Measurements from ENCODE around the gene UCKL1.
"Not testable (repeated sequence)": the region's sequence is repeated elsewhere in the genome, so short reads cannot be mapped to it uniquely, and the experiment has no call there.

Gene UCKL1

GRCh38 chr20:63919130-63919529, 37.1 kb downstream of the UCKL1 start:
- H3K27me3 ChIP-seq (ENCODE audit: insufficient read depth, low read length, poor library complexity, severe bottlenecking): no peaks in the 10 kb centered on the region
- no peaks in the 10 kb centered on the region for H3F3A ChIP-seq (ENCODE audit: low read depth)
- TF ChIP-seq CTCF (conservative IDR thresholded peaks at IDR 0.05; ENCODE audit: low read length) (no peak), EZH2phosphoT487 (IDR thresholded peaks at IDR 0.05; ENCODE audit: borderline replicate concordance) (no peak)
- H3K9me3 ChIP-seq (ENCODE audit: insufficient read depth, low read depth, low read length): no peaks in the 10 kb centered on the region
- H3K4me2 ChIP-seq (ENCODE audit: low read depth, low read length, poor library complexity, severe bottlenecking): no peak overlapping the region
- H3K4me1 ChIP-seq (ENCODE audit: insufficient read depth, low read length, poor library complexity, severe bottlenecking): no peaks in the 10 kb centered on the region
- peaks cover 35% of the 10 kb centered on the region for H3K79me2 ChIP-seq (ENCODE audit: insufficient read depth, low read length)
- no peak overlapping the region for H2AFZ ChIP-seq (ENCODE audit: low read length)
- no peak overlapping the region for H3K4me3 ChIP-seq (ENCODE audit: low read length, poor library complexity, severe bottlenecking)
- no peaks in the 10 kb centered on the region for H3K9me2 ChIP-seq (replicated peaks; ENCODE audit: low read depth, low read length)
- H4K20me1 ChIP-seq (ENCODE audit: insufficient read depth, low read length, poor library complexity, severe bottlenecking): no peaks in the 10 kb centered on the region
- H3K9ac ChIP-seq (ENCODE audit: low read depth, low read length, poor library complexity, severe bottlenecking): no peak overlapping the region
- peaks cover 11% of the 10 kb centered on the region; the same call in 1 of the 2 replicates for H3K36me3 ChIP-seq (ENCODE audit: insufficient read depth, low read length)

DNA sequence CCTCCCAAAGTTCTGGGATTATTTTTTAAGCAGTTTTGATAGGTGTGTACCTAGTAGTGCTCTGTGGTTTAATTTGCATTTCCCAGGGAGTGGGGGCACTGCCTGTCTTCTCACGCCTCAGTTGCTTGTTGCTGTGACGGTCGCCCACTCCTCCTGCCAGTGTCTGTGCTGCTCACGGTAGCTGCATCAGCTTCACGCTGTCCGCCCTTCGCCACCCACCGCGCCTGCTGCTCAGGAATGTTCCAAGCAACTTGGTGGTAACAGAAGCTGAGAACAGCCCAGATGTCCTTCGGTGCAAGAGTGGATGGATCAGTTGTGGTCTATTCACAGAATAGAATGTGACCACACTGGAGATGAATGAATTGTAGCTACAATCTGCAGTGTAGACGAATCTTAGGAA, 38.4 kb downstream of the UCKL1 start:
- Histone ChIP-seq H4K20me1 (ENCODE audit: insufficient read depth, low read length, poor library complexity, severe bottlenecking) (no peaks in the 10 kb centered on the region), H3F3A (ENCODE audit: low read depth) (no peaks in the 10 kb centered on the region), H3K36me3 (ENCODE audit: insufficient read depth, low read length) (peaks cover 11% of the 10 kb centered on the region; the same call in 1 of the 2 replicates), H3K79me2 (ENCODE audit: insufficient read depth, low read length) (peaks cover 48% of the 10 kb centered on the region), H3K9me3 (ENCODE audit: insufficient read depth, low read depth, low read length) (no peaks in the 10 kb centered on the region), H3K9me2 (replicated peaks; ENCODE audit: low read depth, low read length) (no peaks in the 10 kb centered on the region), H3K27me3 (ENCODE audit: insufficient read depth, low read length, poor library complexity, severe bottlenecking) (no peaks in the 10 kb centered on the region), H2AFZ (ENCODE audit: low read length) (no peak overlapping the region), H3K4me3 (ENCODE audit: low read length, poor library complexity, severe bottlenecking) (no peak overlapping the region), H3K4me1 (ENCODE audit: insufficient read depth, low read length, poor library complexity, severe bottlenecking) (no peaks in the 10 kb centered on the region), H3K4me2 (ENCODE audit: low read depth, low read length, poor library complexity, severe bottlenecking) (no peak overlapping the region), H3K9ac (ENCODE audit: low read depth, low read length, poor library complexity, severe bottlenecking) (no peak overlapping the region)
- TF ChIP-seq CTCF (conservative IDR thresholded peaks at IDR 0.05; ENCODE audit: low read length) (no peak), EZH2phosphoT487 (IDR thresholded peaks at IDR 0.05; ENCODE audit: borderline replicate concordance) (no peak)

DNA sequence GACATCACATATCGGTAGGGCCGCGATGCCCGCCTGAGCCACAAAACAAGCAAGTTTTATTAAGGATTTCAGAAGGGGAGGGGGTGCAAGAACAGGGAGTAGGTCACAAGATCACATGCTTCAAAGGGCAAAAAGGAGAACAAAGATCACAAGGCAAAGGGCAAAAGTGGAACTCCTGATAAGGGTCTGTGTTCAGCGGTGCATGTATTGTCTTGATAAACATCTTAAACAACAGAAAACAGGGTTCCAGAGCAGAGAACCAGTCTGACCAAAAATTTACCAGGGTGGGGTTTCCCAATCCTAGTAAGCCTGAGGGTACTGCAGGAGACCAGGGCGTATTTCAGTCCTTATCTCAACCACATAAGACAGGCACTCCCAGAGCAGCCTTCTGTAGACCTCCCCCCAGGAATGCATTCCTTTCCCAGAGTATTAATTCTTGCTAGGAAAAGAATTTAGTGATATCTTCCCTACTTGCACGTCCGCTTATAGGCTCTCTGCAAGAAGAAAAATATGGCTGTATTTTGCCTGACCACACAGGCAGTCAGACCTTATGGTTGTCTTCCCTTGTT, 39.8 kb downstream of the UCKL1 start:
- H2AFZ ChIP-seq (ENCODE audit: low read length); H3K4me3 ChIP-seq (ENCODE audit: low read length, poor library complexity, severe bottlenecking); H3K4me1 ChIP-seq (ENCODE audit: insufficient read depth, low read length, poor library complexity, severe bottlenecking); H3K4me2 ChIP-seq (ENCODE audit: low read depth, low read length, poor library complexity, severe bottlenecking); H3K9me3 ChIP-seq (ENCODE audit: insufficient read depth, low read depth, low read length); H4K20me1 ChIP-seq (ENCODE audit: insufficient read depth, low read length, poor library complexity, severe bottlenecking); H3K9ac ChIP-seq (ENCODE audit: low read depth, low read length, poor library complexity, severe bottlenecking); H3K9me2 ChIP-seq (replicated peaks; ENCODE audit: low read depth, low read length); H3K27me3 ChIP-seq (ENCODE audit: insufficient read depth, low read length, poor library complexity, severe bottlenecking); H3F3A ChIP-seq (ENCODE audit: low read depth): not testable (repeated sequence)
- Histone ChIP-seq H3K79me2 (ENCODE audit: insufficient read depth, low read length) (peaks cover 57% of the 10 kb centered on the region), H3K36me3 (ENCODE audit: insufficient read depth, low read length) (peaks cover 11% of the 10 kb centered on the region; the same call in 1 of the 2 replicates)

GRCh38 chr20:63915471-63915870, 40.7 kb downstream of the UCKL1 start:
- Histone ChIP-seq H2AFZ (ENCODE audit: low read length) (no peak overlapping the region), H3K27me3 (ENCODE audit: insufficient read depth, low read length, poor library complexity, severe bottlenecking) (no peaks in the 10 kb centered on the region), H3K36me3 (ENCODE audit: insufficient read depth, low read length) (peaks cover 11% of the 10 kb centered on the region; the same call in 1 of the 2 replicates), H3K9me3 (ENCODE audit: insufficient read depth, low read depth, low read length) (no peaks in the 10 kb centered on the region), H3K79me2 (ENCODE audit: insufficient read depth, low read length) (peaks cover 65% of the 10 kb centered on the region), H3K4me1 (ENCODE audit: insufficient read depth, low read length, poor library complexity, severe bottlenecking) (peaks cover 16% of the 10 kb centered on the region), H3K9me2 (replicated peaks; ENCODE audit: low read depth, low read length) (no peaks in the 10 kb centered on the region), H3K4me3 (ENCODE audit: low read length, poor library complexity, severe bottlenecking) (no peak overlapping the region), H3K9ac (ENCODE audit: low read depth, low read length, poor library complexity, severe bottlenecking) (no peak overlapping the region), H3F3A (ENCODE audit: low read depth) (peaks cover 5% of the 10 kb centered on the region; the same call in 1 of the 2 replicates), H3K4me2 (ENCODE audit: low read depth, low read length, poor library complexity, severe bottlenecking) (no peak overlapping the region), H4K20me1 (ENCODE audit: insufficient read depth, low read length, poor library complexity, severe bottlenecking) (peaks cover 7% of the 10 kb centered on the region)
- TF ChIP-seq CTCF (conservative IDR thresholded peaks at IDR 0.05; ENCODE audit: low read length) (no peak), EZH2phosphoT487 (IDR thresholded peaks at IDR 0.05; ENCODE audit: borderline replicate concordance) (no peak)
